ENCODE results near the gene SIRPB2.

The SIRPB2 gene

GRCh38 chr20:1491281-1491840 is at the start of gene SIRPB2:
Gene SIRPB2 (minus strand): TSS chr20:1491420. CDS start chr20:1491359, 61 bp downstream.
- no peak for DNase-seq (ENCODE audit: low read depth)

DNA sequence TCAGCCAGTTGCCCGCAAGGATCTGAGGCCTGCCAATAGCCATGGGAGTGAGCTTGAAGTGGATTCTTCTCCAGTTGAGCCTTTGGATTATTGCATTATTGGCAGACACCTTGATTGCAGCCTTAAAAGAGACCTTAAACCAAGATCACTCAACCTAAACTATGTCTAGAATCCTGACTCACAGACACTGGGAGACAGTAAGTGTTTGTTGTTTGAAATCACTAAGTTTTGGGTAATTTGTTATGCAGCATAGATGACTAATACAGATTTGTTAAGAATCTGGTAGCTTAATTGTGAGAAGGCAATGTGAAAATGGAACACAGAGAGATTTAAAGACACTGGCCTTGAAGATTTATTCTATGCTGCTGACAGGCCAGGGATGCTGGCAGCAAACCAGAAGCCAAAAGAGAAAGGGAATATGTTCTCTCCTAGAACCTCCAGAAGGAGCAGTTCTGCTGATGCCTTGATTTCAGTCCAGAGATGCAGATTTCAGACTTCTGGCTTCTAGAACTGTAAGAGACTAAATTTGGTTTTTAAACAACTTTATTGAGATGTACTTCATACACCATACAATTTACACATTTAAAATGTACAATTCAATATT is 48.7 kb upstream of the SIRPB2 start:
- DNase-seq (ENCODE audit: low read depth): no peak

GRCh38 chr20:1538655-1539054 is 47.4 kb upstream of the SIRPB2 start:
- DNase-seq (ENCODE audit: low read depth): no peak

DNA sequence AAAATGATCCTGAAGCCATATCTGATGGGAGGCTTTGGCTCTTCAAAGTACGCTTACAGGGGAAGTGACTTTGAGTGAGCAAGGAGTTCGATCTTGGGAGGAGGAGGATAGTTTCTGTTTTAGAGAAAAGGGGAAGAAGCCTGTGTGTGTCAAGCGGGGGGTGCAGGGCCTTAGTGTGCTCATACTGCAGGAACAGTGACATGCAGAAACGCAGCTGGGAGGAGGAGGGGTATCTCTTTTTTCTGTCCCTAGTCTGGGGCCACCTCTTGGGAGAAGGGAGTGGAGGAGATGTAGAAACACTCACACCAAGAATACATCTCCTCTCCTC is 46.5 kb upstream of the SIRPB2 start:
- DNase-seq (ENCODE audit: low read depth): no peak

DNA sequence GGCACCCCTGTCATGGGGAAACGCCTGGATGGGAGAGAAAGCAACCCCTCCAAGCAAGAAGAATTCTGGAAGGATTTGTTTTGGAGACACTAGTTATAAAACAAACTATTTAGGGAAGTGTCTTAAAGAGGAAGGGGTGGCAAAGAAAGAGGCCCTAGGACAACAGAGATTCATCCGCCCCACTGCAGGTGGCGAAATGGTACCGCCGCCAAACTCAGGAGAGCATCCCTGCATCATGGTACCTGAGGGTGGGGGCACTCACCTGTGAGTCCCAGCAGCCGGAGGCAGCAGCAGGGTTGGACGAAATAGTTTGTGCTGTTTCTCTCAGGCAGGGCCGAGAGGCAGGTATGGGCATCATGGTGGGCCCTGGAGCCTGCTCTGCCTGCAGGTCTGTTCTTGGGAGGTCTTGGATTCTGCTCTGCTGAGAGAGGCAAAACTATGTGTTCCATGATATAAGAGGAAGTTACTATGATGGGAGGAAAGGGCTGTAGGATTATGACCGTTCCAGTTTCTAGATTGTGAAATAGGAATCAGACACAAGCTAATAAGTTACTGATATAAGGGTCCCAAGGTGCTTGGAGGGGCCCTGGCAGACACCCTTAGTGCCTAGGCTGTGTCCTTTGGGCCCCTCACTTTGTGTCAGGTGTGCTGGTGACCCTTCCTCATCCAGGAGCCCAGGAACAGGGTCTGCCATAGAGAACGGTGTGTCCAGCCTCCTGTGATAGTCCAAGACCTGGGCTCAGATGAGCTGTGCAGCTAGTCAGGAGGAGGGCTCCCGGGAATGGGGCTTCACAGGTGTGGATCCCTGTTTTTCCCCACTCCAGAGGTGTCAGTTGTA is 45.9 kb upstream of the SIRPB2 start:
- DNase-seq (ENCODE audit: low read depth): no peak

GRCh38 chr20:1535420-1536175 is 44.4 kb upstream of the SIRPB2 start:
- no peak for DNase-seq (ENCODE audit: low read depth)

DNA sequence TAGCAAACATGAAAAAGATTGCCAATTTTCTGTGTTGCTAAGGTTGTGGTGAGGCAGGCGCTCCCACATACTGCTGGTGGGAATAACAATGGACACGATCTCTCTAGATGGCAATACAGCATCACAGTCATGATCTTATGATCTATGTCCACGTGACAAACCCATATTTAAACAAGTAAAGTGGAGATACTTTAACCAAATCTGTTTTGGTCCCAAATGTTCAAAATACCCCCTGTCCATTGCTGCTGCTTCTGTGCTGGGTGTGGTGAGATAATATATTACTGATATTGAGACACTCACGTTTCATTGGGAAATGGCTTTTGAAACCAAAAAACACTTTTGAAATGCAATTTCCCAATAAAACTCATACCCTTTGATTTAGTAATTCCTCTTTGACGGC is 43.3 kb upstream of the SIRPB2 start:
- no peak for DNase-seq (ENCODE audit: low read depth)

DNA sequence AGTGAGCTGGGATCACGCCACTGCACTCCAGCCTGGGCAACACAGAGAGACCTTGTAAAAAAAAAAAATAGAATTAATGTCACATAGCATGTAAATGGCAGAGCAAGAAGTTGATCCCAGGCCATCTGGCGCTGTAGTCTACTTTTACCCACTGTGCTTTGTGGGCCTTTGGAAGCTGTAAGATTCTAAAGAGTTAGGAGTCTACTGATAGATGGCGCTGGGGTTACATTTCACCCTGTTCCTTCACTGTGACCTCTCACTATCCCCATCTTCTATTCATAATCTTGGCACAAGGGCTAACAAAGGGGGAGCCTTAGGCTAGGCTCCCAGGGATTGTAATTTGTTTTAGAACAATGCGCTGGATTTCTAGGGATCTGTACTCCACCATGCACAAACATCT is 41.8 kb upstream of the SIRPB2 start:
- DNase-seq (ENCODE audit: low read depth): no peak

- no peak for DNase-seq (ENCODE audit: low read depth)
Observed at GRCh38 chr20:1528811-1529210, 37.6 kb upstream of the SIRPB2 start.

GRCh38 chr20:1527923-1528322 is 36.7 kb upstream of the SIRPB2 start:
- no peak for DNase-seq (ENCODE audit: low read depth)

DNA sequence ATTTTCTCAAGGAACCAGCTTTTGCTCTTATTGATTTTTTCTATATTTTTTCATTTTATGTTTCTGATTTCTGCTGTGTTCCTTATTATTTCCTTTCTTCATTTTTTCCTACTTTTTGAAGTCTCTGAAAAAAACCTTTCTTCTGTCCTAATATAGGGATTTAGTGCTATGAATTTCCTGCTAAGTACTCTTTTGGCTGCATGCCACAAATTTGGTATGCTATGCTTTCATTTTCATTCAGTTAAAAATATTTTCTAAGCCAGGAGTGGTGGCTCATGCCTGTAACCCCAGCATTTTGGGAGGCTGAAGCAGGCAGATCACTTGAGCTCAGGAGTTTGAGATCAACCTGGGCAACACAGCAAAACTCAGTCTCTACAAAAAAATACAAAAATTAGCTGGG is 35.7 kb upstream of the SIRPB2 start:
- no peak for DNase-seq (ENCODE audit: low read depth)

DNA sequence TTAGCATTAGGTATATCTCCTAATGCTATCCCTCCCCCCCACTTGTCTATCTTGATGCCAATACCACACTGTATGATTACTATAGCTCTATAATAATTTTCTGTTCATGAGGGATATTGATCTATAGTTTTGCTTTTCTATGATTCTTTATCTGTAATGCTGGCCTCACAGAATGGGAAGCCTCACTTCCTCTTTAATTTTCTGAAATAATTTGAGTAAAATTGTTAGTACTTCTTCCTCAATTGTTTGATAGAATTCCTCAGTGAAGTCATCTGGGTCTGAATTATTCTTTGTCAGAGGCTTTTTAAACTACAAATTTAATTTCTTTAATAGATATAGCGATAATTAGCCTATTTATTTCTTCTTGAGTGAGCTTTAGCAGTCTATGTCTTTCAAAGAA is 35.1 kb upstream of the SIRPB2 start:
- no peak for DNase-seq (ENCODE audit: low read depth)

DNA sequence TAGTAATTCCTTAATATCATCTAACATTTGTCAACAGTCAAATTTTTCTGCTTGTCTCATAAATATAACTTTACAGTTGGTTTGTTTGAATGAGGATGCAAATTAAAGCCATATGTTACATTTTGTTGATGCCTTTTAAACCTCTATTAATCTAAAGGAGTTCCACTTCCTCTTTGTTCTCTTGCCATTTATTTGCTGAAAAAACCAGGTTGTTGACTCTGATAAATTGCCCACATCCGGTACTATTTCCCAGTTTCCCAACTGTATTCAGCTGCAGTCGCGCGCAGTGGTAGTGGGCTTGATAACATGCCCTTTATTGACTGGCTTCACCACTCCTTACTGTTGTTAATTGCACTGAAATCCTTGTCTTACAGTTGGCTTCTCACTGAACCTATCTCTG is 32.8 kb upstream of the SIRPB2 start:
- DNase-seq (ENCODE audit: low read depth): no peak

DNA sequence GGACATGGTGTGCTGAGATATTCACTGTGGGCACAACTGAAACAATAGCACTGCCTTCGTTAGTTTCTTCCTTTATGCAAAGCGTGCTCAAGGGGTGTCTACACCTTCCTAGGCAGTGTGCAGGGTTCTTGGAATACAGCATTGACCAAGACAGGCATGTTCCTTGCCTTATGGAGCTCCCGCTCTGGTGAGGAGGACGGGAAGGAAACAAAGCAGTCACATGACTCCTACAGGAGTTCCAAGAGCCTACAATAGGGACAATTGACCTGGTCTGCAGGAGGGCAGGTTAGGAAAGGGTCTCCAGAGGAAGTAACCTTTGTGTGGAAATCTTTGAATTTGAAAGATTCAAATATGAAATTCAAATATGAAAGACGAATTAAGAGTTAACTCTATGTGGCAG is 25.8 kb upstream of the SIRPB2 start:
- DNase-seq (ENCODE audit: low read depth): no peak

- DNase-seq (ENCODE audit: low read depth): no peak
Observed at GRCh38 chr20:1513801-1514200, 22.6 kb upstream of the SIRPB2 start.

DNA sequence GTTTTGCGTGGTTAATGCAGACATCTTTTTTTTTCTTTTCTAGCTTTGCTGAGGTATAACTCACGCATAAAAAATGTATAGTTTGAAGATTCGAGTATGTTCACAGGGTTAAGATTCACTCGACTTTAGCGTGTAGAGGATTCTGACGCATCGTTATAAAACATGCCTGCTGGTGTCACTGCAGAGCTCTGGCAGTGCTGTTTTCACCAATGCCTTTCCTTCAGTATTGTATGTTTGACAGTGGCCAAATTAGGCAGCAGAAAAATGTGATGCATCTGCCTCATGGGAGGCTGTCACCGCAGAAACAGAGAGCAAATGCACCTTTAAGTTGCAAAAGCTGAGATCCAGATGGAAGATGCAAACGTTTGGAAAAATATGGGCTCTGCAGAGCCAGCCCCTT is 18.0 kb upstream of the SIRPB2 start:
- no peak for DNase-seq (ENCODE audit: low read depth)

GRCh38 chr20:1508574-1508973 is 17.4 kb upstream of the SIRPB2 start:
- DNase-seq (ENCODE audit: low read depth): no peak

GRCh38 chr20:1507276-1507675 is 16.1 kb upstream of the SIRPB2 start:
- DNase-seq (ENCODE audit: low read depth): no peak

- no peak for DNase-seq (ENCODE audit: low read depth)
Observed at GRCh38 chr20:1505871-1506270, 14.7 kb upstream of the SIRPB2 start.

- no peak for DNase-seq (ENCODE audit: low read depth)
Observed at GRCh38 chr20:1505361-1505760, 14.1 kb upstream of the SIRPB2 start.

- DNase-seq (ENCODE audit: low read depth): peak; percentile 81
Observed at GRCh38 chr20:1503564-1504227, 12.5 kb upstream of the SIRPB2 start.

GRCh38 chr20:1500496-1500895 is 9.3 kb upstream of the SIRPB2 start:
- DNase-seq (ENCODE audit: low read depth): no peak

Measured in non-pigmented ciliary epithelial cell (primary cell).